NK-92 treated with Interleukin-12 subunit alpha and Interleukin-12 subunit beta, amount 100 ng/mL, for 24 hours (cell line): Measurements from ENCODE around the gene DUSP18.
"Not testable (repeated sequence)": the region's sequence is repeated elsewhere in the genome, so short reads cannot be mapped to it uniquely, and the experiment has no call there.

ENCODE experiments used
- DNase-seq: peaks from one replicate; lab custom pipeline; 2025; lab: John Stamatoyannopoulos, UW

Gene DUSP18

GRCh38 chr22:30640361-30640760 is 27.3 kb downstream of the DUSP18 start:
- no peak for DNase-seq

GRCh38 chr22:30637701-30638114 is 30.0 kb downstream of the DUSP18 start:
- no peak for DNase-seq

DNA sequence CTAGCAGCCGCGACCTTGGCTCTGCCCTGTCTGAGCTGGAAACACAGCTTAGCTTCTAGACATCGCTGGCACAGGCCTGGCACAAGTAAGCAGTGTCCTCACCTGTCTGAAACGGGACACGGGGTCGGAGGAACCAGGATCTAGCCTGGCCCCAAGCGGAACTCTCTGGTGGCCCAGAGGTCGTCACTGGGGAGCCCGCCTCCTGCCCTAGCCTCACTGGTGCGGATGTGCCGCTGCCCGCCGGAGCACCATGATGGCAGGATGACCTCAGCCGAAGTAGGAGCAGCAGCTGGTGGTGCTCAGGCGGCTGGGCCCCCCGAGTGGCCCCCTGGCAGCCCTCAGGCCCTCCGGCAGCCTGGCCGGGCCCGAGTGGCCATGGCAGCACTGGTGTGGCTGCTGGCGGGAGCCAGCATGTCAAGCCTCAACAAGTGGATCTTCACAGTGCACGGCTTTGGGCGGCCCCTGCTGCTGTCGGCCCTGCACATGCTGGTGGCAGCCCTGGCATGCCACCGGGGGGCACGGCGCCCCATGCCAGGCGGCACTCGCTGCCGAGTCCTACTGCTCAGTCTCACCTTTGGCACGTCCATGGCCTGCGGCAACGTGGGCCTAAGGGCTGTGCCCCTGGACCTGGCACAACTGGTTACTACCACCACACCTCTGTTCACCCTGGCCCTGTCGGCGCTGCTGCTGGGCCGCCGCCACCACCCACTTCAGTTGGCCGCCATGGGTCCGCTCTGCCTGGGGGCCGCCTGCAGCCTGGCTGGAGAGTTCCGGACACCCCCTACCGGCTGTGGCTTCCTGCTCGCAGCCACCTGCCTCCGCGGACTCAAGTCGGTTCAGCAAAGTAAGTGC is 31.2 kb downstream of the DUSP18 start:
- no peak for DNase-seq

DNA sequence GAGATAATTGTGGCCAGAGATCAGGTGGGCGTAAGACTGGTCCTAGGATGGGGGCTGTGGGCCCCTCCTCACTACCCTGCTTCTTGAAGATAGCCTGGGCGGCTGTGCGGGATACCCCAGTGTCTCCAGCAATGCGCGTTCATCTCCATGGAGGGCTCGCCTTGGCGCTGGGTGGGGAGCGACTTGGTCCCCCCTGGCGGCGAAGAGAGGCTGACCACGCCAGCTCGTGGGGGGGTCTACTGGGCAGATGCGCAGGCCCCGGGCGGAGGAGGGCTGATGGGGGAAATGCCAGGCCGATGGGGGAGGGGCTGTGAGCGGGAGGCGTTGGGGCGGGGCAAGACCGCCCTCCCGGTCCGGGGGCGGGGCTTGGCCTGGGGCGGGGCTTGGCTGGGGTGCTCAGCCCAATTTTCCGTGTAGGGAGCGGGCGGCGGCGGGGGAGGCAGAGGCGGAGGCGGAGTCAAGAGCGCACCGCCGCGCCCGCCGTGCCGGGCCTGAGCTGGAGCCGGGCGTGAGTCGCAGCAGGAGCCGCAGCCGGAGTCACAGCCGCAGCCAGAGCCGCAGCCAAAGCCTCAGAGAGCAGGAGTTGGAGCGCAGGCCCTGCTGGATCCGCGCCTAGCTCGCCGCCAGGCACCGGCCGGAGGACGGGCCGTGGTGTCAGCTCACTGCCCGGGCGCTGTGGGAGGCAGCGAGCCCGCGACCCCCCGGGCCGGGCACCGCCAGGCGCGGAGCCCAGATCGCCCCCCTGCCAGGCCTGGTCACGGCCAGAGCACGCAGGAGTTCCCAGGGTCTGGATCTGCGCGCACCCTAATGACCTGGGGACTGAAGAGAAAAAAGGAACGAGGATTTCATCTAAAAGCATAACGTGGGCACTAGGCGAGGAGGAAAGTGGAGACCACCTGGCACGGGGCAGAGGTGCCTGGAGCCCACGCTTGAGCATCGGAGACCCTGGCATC is 32.1 kb downstream of the DUSP18 start, which contains the start of gene SLC35E4:
Gene SLC35E4 (plus strand): TSS at position 509 of the 953 bp plus-strand sequence. CDS start 670 bp downstream, outside the sequence.
- peak; percentile 91 for DNase-seq

DNA sequence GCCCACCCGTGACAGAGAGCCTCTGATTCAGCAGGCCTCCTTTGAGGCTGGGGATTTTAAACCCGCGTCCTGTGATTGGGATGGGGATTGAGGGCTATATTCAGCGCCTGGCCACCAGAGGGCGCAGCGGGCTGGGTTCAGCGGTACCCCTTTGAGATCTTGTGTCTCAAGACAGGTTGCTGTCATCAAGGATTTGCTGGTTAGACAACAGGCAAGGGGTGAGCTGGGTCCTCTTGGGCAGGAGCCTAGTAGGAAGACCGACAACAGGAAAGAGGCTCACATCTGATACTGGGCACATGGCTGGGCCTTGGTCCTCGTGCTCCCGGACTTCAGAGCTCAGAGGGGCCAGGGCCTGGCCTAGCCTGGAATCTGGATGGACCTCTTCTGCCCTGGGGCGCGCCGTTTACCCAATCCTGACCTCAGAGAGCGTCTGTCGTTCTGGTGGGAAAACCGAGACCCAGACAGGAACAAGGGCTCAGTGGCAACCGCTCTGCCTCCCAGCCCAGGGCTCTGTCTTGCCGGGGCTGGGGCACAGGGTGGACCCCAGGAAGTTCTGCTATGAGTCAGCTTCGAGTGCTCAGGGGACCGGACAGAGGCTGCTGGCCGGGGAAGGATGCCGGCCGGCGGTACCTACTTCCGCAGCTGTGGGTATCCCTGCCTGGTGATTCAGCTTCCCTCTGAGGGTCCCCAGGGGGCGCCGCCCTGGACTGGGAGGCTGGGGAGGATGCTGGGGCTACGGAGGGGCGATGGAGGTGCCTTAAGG is 33.0 kb downstream of the DUSP18 start:
- DNase-seq, result peak; percentile 78

DNA sequence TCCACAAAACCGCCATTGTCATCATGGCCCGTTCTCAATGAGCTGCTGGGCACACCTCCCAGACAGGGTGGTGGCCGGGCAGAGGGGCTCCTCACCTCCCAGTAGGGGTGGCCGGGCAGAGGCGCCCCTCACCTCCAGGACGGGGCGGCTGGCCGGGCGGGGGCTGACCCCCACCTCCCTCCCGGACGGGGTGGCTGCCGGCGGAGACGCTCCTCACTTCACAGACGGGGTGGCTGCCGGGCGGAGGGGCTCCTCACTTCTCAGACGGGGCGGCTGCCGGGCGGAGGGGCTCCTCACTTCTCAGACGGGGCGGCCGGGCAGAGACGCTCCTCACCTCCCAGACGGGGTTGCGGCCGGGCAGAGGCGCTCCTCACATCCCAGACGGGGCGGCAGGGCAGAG is 36.2 kb downstream of the DUSP18 start:
- DNase-seq, result not testable (repeated sequence)

DNA sequence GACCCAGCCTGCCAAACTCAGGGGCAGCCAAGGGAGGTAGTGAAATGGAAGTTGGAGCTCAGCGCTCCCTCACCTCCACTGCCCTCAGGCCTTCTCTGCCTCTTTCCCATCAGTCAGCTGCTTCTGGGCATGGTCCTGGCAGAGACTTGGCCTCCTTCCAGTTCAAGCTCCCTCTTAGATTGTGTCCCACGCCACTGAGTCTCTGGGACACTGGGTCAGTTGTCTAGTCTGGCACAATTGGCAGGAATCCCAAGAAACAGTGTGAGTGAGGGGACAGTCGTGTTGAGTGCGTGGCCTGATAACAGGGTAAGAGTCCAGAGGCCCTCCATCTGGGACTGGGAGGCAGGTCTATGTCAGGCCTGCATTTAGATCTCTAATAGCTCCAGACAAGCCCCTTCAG is 39.2 kb downstream of the DUSP18 start:
- DNase-seq, result no peak

DNA sequence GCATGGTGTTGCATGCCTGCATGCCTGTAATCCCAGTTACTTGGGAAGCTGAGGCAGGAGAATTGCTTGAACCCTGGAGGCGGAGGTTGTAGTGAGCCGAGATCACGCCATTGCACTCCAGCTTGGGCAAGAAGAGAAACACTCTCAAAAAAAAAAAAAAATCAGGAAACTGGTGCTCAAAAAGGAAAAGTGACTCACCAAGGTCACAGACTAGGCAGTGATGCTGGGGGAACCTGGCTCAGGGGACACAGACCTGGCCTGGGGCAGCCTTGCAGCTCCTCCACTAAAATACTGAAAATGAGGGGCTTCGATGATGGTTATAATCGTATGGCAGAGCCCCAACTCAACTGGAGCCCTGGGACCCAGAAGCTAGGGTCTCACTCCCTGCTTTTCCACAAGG is 40.2 kb downstream of the DUSP18 start:
- no peak for DNase-seq

DNA sequence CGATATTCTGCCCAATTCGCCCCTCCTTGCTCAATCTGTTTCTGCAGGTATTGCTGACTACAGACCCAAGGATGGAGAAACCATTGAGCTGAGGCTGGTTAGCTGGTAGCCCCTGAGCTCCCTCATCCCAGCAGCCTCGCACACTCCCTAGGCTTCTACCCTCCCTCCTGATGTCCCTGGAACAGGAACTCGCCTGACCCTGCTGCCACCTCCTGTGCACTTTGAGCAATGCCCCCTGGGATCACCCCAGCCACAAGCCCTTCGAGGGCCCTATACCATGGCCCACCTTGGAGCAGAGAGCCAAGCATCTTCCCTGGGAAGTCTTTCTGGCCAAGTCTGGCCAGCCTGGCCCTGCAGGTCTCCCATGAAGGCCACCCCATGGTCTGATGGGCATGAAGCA is 41.3 kb downstream of the DUSP18 start:
- no peak for DNase-seq

DNA sequence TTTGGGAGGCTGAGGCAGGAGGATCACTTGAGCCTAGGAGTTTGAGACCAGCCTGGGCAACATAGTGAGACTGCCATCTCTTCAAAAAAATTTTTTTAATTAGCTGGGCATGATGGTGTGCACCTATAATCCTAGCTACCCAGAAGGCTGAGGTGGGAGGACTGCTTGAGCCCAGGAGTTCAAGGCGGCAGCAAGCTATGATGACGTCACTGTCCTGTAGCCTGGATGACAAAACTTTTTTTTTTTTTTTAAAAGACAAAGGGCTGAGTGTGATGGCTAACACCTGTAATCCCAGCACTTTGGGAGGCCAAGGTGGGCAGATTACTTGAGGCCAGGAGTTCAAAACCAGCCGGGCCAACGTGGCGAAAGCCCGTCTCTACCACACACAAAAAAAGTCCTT is 47.8 kb downstream of the DUSP18 start:
- not testable (repeated sequence) for DNase-seq

DNA sequence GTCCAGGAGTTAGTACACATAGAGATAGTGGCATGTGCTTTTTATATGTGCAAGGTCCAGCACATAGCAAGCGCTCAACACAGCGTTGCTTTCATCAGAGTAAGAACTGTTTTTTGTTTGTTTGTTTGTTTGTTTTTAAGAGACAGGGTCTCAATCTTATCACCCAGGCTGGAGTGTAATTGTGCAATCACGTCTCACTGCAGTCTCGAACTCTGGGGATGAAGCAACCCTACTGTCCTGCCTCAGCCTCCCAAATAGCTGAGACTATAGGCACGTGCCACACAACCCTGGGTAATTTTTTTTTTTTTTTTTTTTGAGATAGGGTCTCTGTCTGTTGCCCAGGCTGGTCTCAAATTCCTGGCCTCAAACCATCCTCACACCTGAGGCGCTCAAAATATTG is 49.9 kb downstream of the DUSP18 start:
- no peak for DNase-seq

DNA sequence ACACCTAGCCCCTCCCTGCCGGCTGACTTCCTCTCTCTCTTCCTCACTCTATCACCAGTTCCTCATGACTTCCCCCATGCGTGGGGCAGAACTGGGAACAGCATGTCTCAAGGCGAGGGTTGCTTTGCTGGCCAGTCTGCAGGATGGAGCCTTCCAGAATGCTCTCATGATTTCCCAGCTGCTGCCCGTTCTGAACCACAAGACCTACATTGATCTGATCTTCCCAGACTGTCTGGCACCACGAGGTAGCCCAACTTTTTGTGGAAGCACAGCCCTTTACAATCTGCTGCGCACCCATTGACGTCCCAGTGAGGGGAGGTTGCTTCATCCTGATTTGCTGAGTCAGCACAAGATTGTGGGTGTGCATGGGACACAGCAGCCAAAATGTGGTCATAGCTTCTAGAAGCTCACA is 52.1 kb downstream of the DUSP18 start:
- no peak for DNase-seq

- no peak for DNase-seq
Observed at GRCh38 chr22:30614879-30615278, 52.8 kb downstream of the DUSP18 start.

GRCh38 chr22:30614268-30614667 is 53.4 kb downstream of the DUSP18 start:
- DNase-seq, result no peak

- no peak for DNase-seq
Observed at GRCh38 chr22:30612789-30613188, 54.9 kb downstream of the DUSP18 start.
